IMR-90 (cell line): Measurements from ENCODE around the gene PAX2. TPM values are rescaled to one million over a fixed set of nuclear protein-coding genes. Genes with fewer than 3 reads are reported as not detected.

Experiments
- ATAC-seq: fragments of 200-7000 bp; cut with Tn5 transposase; 2 replicates; pipeline ENCODE4 v1.9.1; 2020; ENCODE audit warnings: low read depth, mild to moderate bottlenecking, moderate library complexity
- BruUV-seq: library from RNA; stranded (reverse); fragments of 400-500 nt; replicated peaks from 2 replicates; lab custom pipeline; 2021; lab: Mats Ljungman, UMichigan
- CTCF ChIA-PET: fragments of 300-600 bp; formaldehyde crosslinking; extraction: SDS; loops from one replicate; lab custom pipeline; 2021; ENCODE audit warnings: antibody characterized with exemption; lab: Yijun Ruan, JAX
- POLR2A ChIA-PET: fragments of 300-600 bp; sonication (Branson Sonifier 250); formaldehyde crosslinking; loops from one replicate; lab custom pipeline; 2022; ENCODE audit warnings: antibody characterized with exemption; ENCODE audit not compliant: unreplicated experiment; lab: Charles Lee
- DNase-seq: peaks from one replicate; pipeline ENCODE4 v3.0.0; 2013
- H2AFZ ChIP-seq: replicated peaks from 2 replicates; pipeline ENCODE3; 2013; ENCODE audit warnings: low read length, mild to moderate bottlenecking; ENCODE audit not compliant: poor library complexity
- H2AK5ac ChIP-seq: 2 replicates; pipeline ENCODE4 v1.6.1; 2013; ENCODE audit warnings: low read depth, low read length, inconsistent platforms
- H2AK9ac ChIP-seq: replicated peaks from 2 replicates; pipeline ENCODE3; 2013; ENCODE audit warnings: mild to moderate bottlenecking, low read depth, low read length, moderate library complexity; ENCODE audit not compliant: poor library complexity
- H2BK120ac ChIP-seq: 2 replicates; pipeline ENCODE4 v1.6.1; 2013; ENCODE audit warnings: low read depth, low read length, inconsistent platforms
- H2BK15ac ChIP-seq: 3 replicates; pipeline ENCODE4 v1.6.1; 2013; ENCODE audit warnings: low read depth, low read length, inconsistent platforms
- H2BK20ac ChIP-seq: 2 replicates; pipeline ENCODE4 v1.6.1; 2013; ENCODE audit warnings: low read depth, mild to moderate bottlenecking, inconsistent platforms, low read length, moderate library complexity
- H2BK5ac ChIP-seq: 2 replicates; pipeline ENCODE4 v1.6.1; 2013; ENCODE audit warnings: mild to moderate bottlenecking, low read depth, low read length, inconsistent platforms; ENCODE audit not compliant: poor library complexity, severe bottlenecking
- H3K14ac ChIP-seq: replicated peaks from 2 replicates; pipeline ENCODE4 v1.6.1; 2013; ENCODE audit warnings: low read depth, low read length, inconsistent platforms
- H3K18ac ChIP-seq: 2 replicates; pipeline ENCODE4 v1.6.1; 2013; ENCODE audit warnings: low read depth, low read length, control low read depth
- H3K23ac ChIP-seq: 2 replicates; pipeline ENCODE4 v1.6.1; 2013; ENCODE audit warnings: low read depth, low read length, inconsistent platforms
- H3K27ac ChIP-seq: 2 replicates; pipeline ENCODE4 v1.5.1; 2013; ENCODE audit warnings: mild to moderate bottlenecking, control low read depth, low read length; ENCODE audit not compliant: insufficient read depth
- H3K27me3 ChIP-seq: 2 replicates; pipeline ENCODE4 v1.6.1; 2013; ENCODE audit warnings: low read length; ENCODE audit not compliant: control insufficient read depth, insufficient read depth
- H3K36me3 ChIP-seq: 2 replicates; pipeline ENCODE4 v1.6.1; 2013; ENCODE audit warnings: low read length, mixed read lengths; ENCODE audit not compliant: control insufficient read depth, insufficient read depth
- H3K4ac ChIP-seq: 2 replicates; pipeline ENCODE4 v1.6.1; 2013; ENCODE audit warnings: low read depth, low read length, inconsistent platforms
- H3K4me1 ChIP-seq: 2 replicates; pipeline ENCODE4 v1.6.1; 2013; ENCODE audit warnings: low read length, mixed read lengths; ENCODE audit not compliant: control insufficient read depth, insufficient read depth
- H3K4me2 ChIP-seq: 2 replicates; pipeline ENCODE4 v1.6.1; 2013; ENCODE audit warnings: low read depth, mild to moderate bottlenecking, control low read depth, low read length, moderate library complexity
- H3K4me3 ChIP-seq: 2 replicates; pipeline ENCODE4 v1.5.1; 2013; ENCODE audit warnings: low read depth, mild to moderate bottlenecking, control low read depth, low read length, moderate library complexity; ENCODE audit not compliant: insufficient read depth
- H3K56ac ChIP-seq: 2 replicates; pipeline ENCODE4 v1.6.1; 2013; ENCODE audit warnings: low read length, inconsistent platforms; ENCODE audit not compliant: insufficient read depth; ENCODE audit errors: extremely low read depth
- H3K79me1 ChIP-seq, 2 experiments: 2 replicates each; pipeline ENCODE4 v1.6.1; 2013; ENCODE audit warnings: low read length in 2 of 2, inconsistent platforms in 1 of 2, low read depth in 1 of 2
- H3K9ac ChIP-seq: 2 replicates; pipeline ENCODE4 v1.6.1; 2013; ENCODE audit warnings: low read depth, low read length, control low read depth
- H3K9me1 ChIP-seq: 2 replicates; pipeline ENCODE4 v1.6.1; 2013; ENCODE audit warnings: low read length, inconsistent platforms; ENCODE audit not compliant: insufficient read depth
- H3K9me3 ChIP-seq: 2 replicates; pipeline ENCODE4 v1.6.1; 2013; ENCODE audit warnings: low read length; ENCODE audit not compliant: control insufficient read depth, insufficient read depth
- H4K20me1 ChIP-seq: 2 replicates; pipeline ENCODE4 v1.6.1; 2013; ENCODE audit warnings: low read length, inconsistent platforms; ENCODE audit not compliant: insufficient read depth
- H4K5ac ChIP-seq: 2 replicates; pipeline ENCODE4 v1.6.1; 2013; ENCODE audit warnings: mild to moderate bottlenecking, low read depth, low read length, control low read depth
- H4K8ac ChIP-seq, 2 experiments: 2 replicates each; pipeline ENCODE4 v1.6.1; 2013; ENCODE audit warnings: low read depth in 2 of 2, low read length in 2 of 2, control low read depth in 1 of 2, inconsistent platforms in 1 of 2
- H4K91ac ChIP-seq: 2 replicates; pipeline ENCODE4 v1.6.1; 2013; ENCODE audit warnings: low read depth, low read length, inconsistent platforms; ENCODE audit not compliant: insufficient read depth
- BHLHE40 ChIP-seq: fragments of 150-350 bp; IDR thresholded peaks from 2 replicates; pipeline ENCODE4 v1.6.1; 2016; ENCODE audit warnings: mild to moderate bottlenecking, low read depth, low read length
- CEBPB ChIP-seq: IDR thresholded peaks from 2 replicates; pipeline ENCODE4 v1.6.1; 2012; ENCODE audit warnings: low read depth, low read length, improper control_type of control experiment
- CHD1 ChIP-seq: IDR thresholded peaks from 2 replicates; pipeline ENCODE4 v1.6.1; 2012; ENCODE audit warnings: low read depth, low read length, improper control_type of control experiment
- CTCF ChIP-seq: conservative IDR thresholded peaks from 2 replicates; pipeline ENCODE4 v1.5.1; 2012; ENCODE audit warnings: mild to moderate bottlenecking, low read depth, low read length, improper control_type of control experiment
- ELK1 ChIP-seq: fragments of 150-350 bp; IDR thresholded peaks from 2 replicates; pipeline ENCODE4 v1.6.1; 2016; ENCODE audit warnings: low read depth, mild to moderate bottlenecking, low read length, moderate library complexity, borderline replicate concordance
- FOS ChIP-seq: fragments of 150-350 bp; IDR thresholded peaks from 2 replicates; pipeline ENCODE4 v1.6.1; 2016; ENCODE audit warnings: low read depth, low read length
- MAFK ChIP-seq: IDR thresholded peaks from 2 replicates; pipeline ENCODE4 v1.6.1; 2012; ENCODE audit warnings: low read depth, low read length, improper control_type of control experiment
- MAZ ChIP-seq: IDR thresholded peaks from 2 replicates; pipeline ENCODE4 v1.6.1; 2012; ENCODE audit warnings: low read depth, mild to moderate bottlenecking, low read length, improper control_type of control experiment, moderate library complexity, borderline replicate concordance
- NFE2L2 ChIP-seq: fragments of 150-350 bp; IDR thresholded peaks from 2 replicates; pipeline ENCODE4 v1.6.1; 2016; ENCODE audit warnings: low read depth, mild to moderate bottlenecking, low read length
- SMC3 ChIP-seq: fragments of 150-350 bp; IDR thresholded peaks from 2 replicates; pipeline ENCODE4 v1.6.1; 2016; ENCODE audit warnings: low read depth, mild to moderate bottlenecking, antibody characterized with exemption, low read length, moderate library complexity
- WGBS, 2 experiments: methylation state at CpG; one replicate each; pipeline versions ENCODE4 v1.1.5 to v1.1.7; 2013; ENCODE audit warnings: missing lambda C conversion rate in 2 of 2; ENCODE audit not compliant: insufficient read length in 1 of 2; ENCODE audit errors: extremely low coverage in 2 of 2; 5-methylcytosine and 5-hydroxymethylcytosine counted together
- dilution Hi-C: fragments of 300-500 bp; cut with HindIII; formaldehyde crosslinking; loops from one replicate; pipeline ENCODE4 v1.14.3; 2018; ENCODE audit warnings: low sequenced_read_pairs; ENCODE audit not compliant: unreplicated experiment
- in situ Hi-C: fragments of 300-500 bp; cut with MboI; formaldehyde crosslinking; loops from 3 replicates; pipeline ENCODE4 v1.14.3; 2019; ENCODE audit warnings: low sequenced_read_pairs, inconsistent platforms, mixed read lengths
- intact Hi-C: fragments of 100-400 bp; cut with micrococcal nuclease; formaldehyde crosslinking; loops from 2 replicates; pipeline ENCODE4 v1.10.0; 2022
- polyA plus RNA-seq, 3 experiments: library from polyadenylated mRNA; depleted of rRNA; stranded (reverse); fragments of >200 nt; gene quantifications; 2 replicates each; pipeline ENCODE4 v1.2.3, GENCODE V29; 2012; ENCODE audit warnings: low replicate concordance in 1 of 3
- total RNA-seq: library from RNA; depleted of rRNA; stranded (reverse); fragments of >200 nt; gene quantifications from 2 replicates; pipeline ENCODE4 v1.2.3, GENCODE V29; 2012

The PAX2 gene
- total and polyA plus RNA-seq, 2 of the 4 experiments (the other 2 are of a cell fraction): not detected

DNA sequence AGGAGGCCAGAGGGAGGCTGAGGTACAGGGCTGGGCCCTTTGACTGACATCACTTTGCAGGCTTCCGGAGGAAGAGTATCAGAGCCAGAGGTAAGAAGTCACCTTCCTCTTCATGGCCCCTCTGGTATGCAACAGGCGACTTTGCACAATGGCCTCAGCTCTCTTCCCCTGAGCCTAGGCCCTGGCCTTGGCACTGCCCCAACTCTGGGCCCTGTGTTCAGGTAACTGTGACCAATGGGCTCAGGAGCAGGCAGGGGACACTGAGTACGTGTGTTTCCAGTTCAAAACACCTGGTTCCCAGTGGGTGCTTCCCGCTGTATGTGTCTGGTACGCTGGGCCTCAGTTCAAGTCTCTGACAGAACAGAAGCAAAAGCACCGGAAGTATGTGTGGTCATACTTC is 12.1 kb upstream of the PAX2 start:
- Histone ChIP-seq H4K5ac (no peak overlapping the region), H3K4me2 (no peak overlapping the region), H3K9me1 (no peaks in the 10 kb centered on the region), H4K8ac (no peak overlapping the region), H2AFZ (no peak overlapping the region), H4K20me1 (no peaks in the 10 kb centered on the region), H3K4ac (no peak overlapping the region), H3K27ac (no peak overlapping the region), H2BK5ac (no peak overlapping the region), H2BK20ac (no peak overlapping the region), H3K4me3 (no peak overlapping the region), H2AK5ac (no peak overlapping the region), H2BK15ac (no peak overlapping the region), H2AK9ac (no peak overlapping the region), H4K91ac (no peak overlapping the region), H3K36me3 (no peaks in the 10 kb centered on the region), H3K79me1 (no peaks in the 10 kb centered on the region), H2BK120ac (no peak overlapping the region), H3K9ac (no peak overlapping the region), H3K56ac (no peak overlapping the region), H3K23ac (no peak overlapping the region), H3K14ac (no peak overlapping the region), H3K27me3 (peaks cover 96% of the 10 kb centered on the region), H3K9me3 (peaks cover 4% of the 10 kb centered on the region; the same call in 1 of the 2 replicates), H3K18ac (no peak overlapping the region), H3K4me1 (no peaks in the 10 kb centered on the region)
- dilution Hi-C loops: no loop called here
- TF ChIP-seq CTCF (no peak), MAZ (no peak), CHD1 (no peak), FOS (no peak), BHLHE40 (no peak), ELK1 (no peak), SMC3 (no peak), NFE2L2 (no peak), MAFK (no peak), CEBPB (no peak)
- DNase-seq (no peak), ATAC-seq (no peak)
- WGBS, 2 experiments: 73% methylated on average over 2 of the region's 6 CpGs; no CpG with 5 or more reads in 1 of the 2 experiments
- no TSS peak for BruUV-seq
- intact Hi-C loops: no loop called here
- POLR2A ChIA-PET: no interaction called here
- CTCF ChIA-PET: no interaction called here
- in situ Hi-C loops: no loop called here
